Measurements from ENCODE around the gene GJD3. TPM values are rescaled to one million over a fixed set of nuclear protein-coding genes. Genes with fewer than 3 reads are reported as not detected.
A peak's percentile ranks its signal among the peaks of the same experiment; 100 is the strongest.
"Not testable (repeated sequence)": the region's sequence is repeated elsewhere in the genome, so short reads cannot be mapped to it uniquely, and the experiment has no call there.

GJD3 gene
- total and polyA plus RNA-seq, 2 experiments from 2014 or later: 1.4 TPM; not detected in 1

DNA sequence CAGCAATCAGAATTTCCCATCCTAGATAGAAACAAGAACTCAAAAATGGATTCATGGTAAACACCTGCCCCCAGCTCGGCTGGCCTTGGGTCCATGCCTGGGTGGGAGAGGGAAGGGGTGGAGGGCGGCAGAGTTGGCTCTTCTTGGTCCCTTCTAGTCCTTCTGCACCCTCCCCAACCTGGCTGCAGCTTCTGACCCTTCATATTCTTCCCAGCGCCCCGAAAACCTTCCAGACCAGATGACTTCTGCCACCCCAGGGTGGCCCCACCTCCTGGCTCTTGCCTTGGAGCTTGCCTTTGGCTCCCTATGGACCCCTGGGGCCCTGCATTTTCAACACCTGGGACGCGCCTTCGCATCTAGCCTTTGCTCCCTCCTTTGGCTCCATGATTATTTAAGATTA is 5.4 kb upstream of the GJD3 start:
- H3K9me3 Mint-ChIP-seq: peaks cover 9% of the 10 kb centered on the region
- Histone ChIP-seq H3F3A (replicated peaks; ENCODE audit: low read depth) (no peaks in the 10 kb centered on the region), H4K20me1 (replicated peaks; ENCODE audit: insufficient read depth) (no peaks in the 10 kb centered on the region), H2AFZ (no peak overlapping the region), H3K4me3 (no peak overlapping the region), H3K9me2 (ENCODE audit: insufficient read depth) (no peaks in the 10 kb centered on the region), H3K27ac (ENCODE audit: low read depth) (no peak overlapping the region), H3K79me2 (replicated peaks; ENCODE audit: insufficient read depth) (no peaks in the 10 kb centered on the region), H3K36me3 (ENCODE audit: insufficient read depth) (no peaks in the 10 kb centered on the region), H3K4me1 (ENCODE audit: insufficient read depth) (peaks cover 9% of the 10 kb centered on the region; the same call in 1 of the 2 replicates), H3K4me2 (no peak overlapping the region), H3K27me3 (ENCODE audit: insufficient read depth) (no peaks in the 10 kb centered on the region)
- peaks cover 3% of the 10 kb centered on the region; the same call in 2 of the 3 replicates for H3K36me3 Mint-ChIP-seq (ENCODE audit: low read depth)
- H3K4me3 Mint-ChIP-seq: no peak overlapping the region
- ATAC-seq (no peak), DNase-seq (ENCODE audit: low spot score) (no peak)
- TF ChIP-seq ZNF114 (CRISPR knock-in tag; IDR thresholded peaks at IDR 0.05): no peak
- peaks cover 18% of the 10 kb centered on the region for H3K27me3 Mint-ChIP-seq (ENCODE audit: insufficient read depth, low read depth, poor library complexity)
- H3K27ac Mint-ChIP-seq: no peak overlapping the region
- peaks cover 8% of the 10 kb centered on the region for H3K4me1 Mint-ChIP-seq

DNA sequence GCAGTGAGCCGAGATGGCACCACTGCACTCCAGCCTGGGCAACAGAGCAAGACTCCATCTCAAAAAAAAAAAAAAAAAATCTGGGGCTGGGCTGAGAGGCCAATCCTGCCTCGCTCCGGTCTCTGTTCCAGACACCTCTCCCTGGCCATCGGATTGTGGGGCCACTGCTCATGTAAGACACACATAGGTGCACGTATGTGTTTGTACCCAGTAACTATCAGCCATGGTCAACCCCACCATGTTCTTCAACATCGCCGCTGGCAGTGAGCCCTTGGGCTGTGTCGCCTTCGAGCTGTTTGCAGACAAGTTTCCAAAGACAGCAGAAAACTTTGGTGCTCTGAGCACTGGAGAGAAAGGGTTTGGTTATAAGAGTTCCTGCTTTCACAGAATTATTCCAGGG is 3.2 kb upstream of the GJD3 start:
- H3K9me3 Mint-ChIP-seq; DNase-seq (ENCODE audit: low spot score); H3K9me2 ChIP-seq (ENCODE audit: insufficient read depth); H3K79me2 ChIP-seq (replicated peaks; ENCODE audit: insufficient read depth); H3F3A ChIP-seq (replicated peaks; ENCODE audit: low read depth); ATAC-seq; H3K27ac Mint-ChIP-seq; H3K4me2 ChIP-seq; H2AFZ ChIP-seq; H4K20me1 ChIP-seq (replicated peaks; ENCODE audit: insufficient read depth); H3K4me3 ChIP-seq; H3K4me3 Mint-ChIP-seq; H3K4me1 ChIP-seq (ENCODE audit: insufficient read depth); H3K27ac ChIP-seq (ENCODE audit: low read depth); H3K36me3 Mint-ChIP-seq (ENCODE audit: low read depth); H3K36me3 ChIP-seq (ENCODE audit: insufficient read depth): not testable (repeated sequence)
- Mint-ChIP-seq H3K4me1 (peaks cover 17% of the 10 kb centered on the region), H3K27me3 (ENCODE audit: insufficient read depth, low read depth, poor library complexity) (peaks cover 34% of the 10 kb centered on the region)
- H3K27me3 ChIP-seq (ENCODE audit: insufficient read depth): peaks cover 17% of the 10 kb centered on the region

DNA sequence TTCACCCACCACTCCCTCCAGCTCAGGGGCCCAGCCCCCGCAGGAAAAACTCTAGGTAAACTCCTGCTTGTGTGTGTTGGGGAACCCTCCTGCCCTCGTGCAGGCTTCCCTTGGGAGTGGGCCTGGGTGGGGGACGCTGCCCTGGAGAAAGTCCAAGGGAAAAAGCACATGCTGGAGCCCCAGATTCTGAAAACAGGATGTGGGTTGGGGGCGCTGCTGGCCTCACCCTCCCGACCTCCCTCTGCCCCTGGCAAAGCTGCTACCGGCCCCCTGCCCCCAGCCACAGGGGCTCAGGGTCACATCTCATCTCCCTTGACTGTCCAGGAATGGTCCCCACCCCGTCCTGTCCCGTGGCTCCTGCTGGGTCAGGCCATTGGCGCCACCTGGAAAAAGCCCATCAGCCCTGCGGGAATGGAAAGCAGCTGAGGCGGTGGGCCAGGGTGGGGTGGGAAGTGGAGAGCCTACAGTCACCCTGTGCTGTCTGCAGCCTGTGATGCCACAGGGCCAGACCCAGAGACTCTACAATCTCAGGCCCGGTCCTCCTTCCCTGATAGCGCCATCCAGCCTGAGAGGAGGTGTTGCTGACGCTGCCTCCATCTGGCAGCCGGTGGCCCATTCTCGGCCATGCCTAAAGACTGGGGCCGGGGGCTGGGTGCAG is 2.5 kb upstream of the GJD3 start:
- Mint-ChIP-seq H3K4me1 (peaks cover 23% of the 10 kb centered on the region), H3K27me3 (ENCODE audit: insufficient read depth, low read depth, poor library complexity) (peaks cover 36% of the 10 kb centered on the region), H3K36me3 (ENCODE audit: low read depth) (peaks cover 3% of the 10 kb centered on the region; the same call in 2 of the 3 replicates), H3K4me3 (no peak overlapping the region), H3K9me3 (peaks cover 5% of the 10 kb centered on the region), H3K27ac (no peak overlapping the region)
- TF ChIP-seq NANOG (IDR thresholded peaks at IDR 0.05; ENCODE audit: borderline replicate concordance): no peak
- TF ChIP-seq, protein P1, sequence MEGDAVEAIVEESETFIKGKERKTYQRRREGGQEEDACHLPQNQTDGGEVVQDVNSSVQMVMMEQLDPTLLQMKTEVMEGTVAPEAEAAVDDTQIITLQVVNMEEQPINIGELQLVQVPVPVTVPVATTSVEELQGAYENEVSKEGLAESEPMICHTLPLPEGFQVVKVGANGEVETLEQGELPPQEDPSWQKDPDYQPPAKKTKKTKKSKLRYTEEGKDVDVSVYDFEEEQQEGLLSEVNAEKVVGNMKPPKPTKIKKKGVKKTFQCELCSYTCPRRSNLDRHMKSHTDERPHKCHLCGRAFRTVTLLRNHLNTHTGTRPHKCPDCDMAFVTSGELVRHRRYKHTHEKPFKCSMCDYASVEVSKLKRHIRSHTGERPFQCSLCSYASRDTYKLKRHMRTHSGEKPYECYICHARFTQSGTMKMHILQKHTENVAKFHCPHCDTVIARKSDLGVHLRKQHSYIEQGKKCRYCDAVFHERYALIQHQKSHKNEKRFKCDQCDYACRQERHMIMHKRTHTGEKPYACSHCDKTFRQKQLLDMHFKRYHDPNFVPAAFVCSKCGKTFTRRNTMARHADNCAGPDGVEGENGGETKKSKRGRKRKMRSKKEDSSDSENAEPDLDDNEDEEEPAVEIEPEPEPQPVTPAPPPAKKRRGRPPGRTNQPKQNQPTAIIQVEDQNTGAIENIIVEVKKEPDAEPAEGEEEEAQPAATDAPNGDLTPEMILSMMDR (conservative IDR thresholded peaks at IDR 0.05; ENCODE audit: low read depth in 2 of 2): 0 out of 4 replicates have a peak, but pooled peaks of 1 of the 2 experiments have one; percentile 21
- TF ChIP-seq EZH2 (IDR thresholded peaks at IDR 0.05; ENCODE audit: low read depth, unreplicated experiment): no peak
- ATAC-seq: no peak
- H4K20me1 ChIP-seq (replicated peaks; ENCODE audit: insufficient read depth): no peaks in the 10 kb centered on the region
- peaks cover 25% of the 10 kb centered on the region for H3K27me3 ChIP-seq (ENCODE audit: insufficient read depth)
- no peaks in the 10 kb centered on the region for H3K79me2 ChIP-seq (replicated peaks; ENCODE audit: insufficient read depth)
- no peak overlapping the region for H3K27ac ChIP-seq (ENCODE audit: low read depth)
- no peak for DNase-seq (ENCODE audit: low spot score)
- H3K36me3 ChIP-seq (ENCODE audit: insufficient read depth): no peaks in the 10 kb centered on the region
- H3K4me3 ChIP-seq: no peak overlapping the region
- H3K9me2 ChIP-seq (ENCODE audit: insufficient read depth): no peaks in the 10 kb centered on the region
- H3K4me1 ChIP-seq (ENCODE audit: insufficient read depth): peaks cover 13% of the 10 kb centered on the region; the same call in 1 of the 2 replicates
- H3F3A ChIP-seq (replicated peaks; ENCODE audit: low read depth): peaks cover 4% of the 10 kb centered on the region; the same call in 1 of the 2 replicates
- H3K4me2 ChIP-seq: no peak overlapping the region
- no peak overlapping the region for H2AFZ ChIP-seq

Measured in GM23338 (cell line).